Stimulated activated CD8-positive, alpha-beta memory T cell treated with anti-CD3 and anti-CD28 coated beads, Interleukin-12 subunit alpha, Interleukin-12 subunit beta, amount 100 ng/mL, for 24 hours (primary cell): ENCODE data around the gene CCDC159.
A peak's percentile ranks its signal among the peaks of the same experiment; 100 is the strongest.
"Not testable (repeated sequence)": the region's sequence is repeated elsewhere in the genome, so short reads cannot be mapped to it uniquely, and the experiment has no call there.

Experiments used
- DNase-seq: peaks from one replicate; pipeline ENCODE4 v3.0.0-alpha.2; 2020; ENCODE audit errors: extremely low read depth

The CCDC159 gene

GRCh38 chr19:11365557-11366117, 19.3 kb downstream of the CCDC159 start:
- no peak for DNase-seq

- no peak for DNase-seq
Measured at GRCh38 chr19:11367528-11367927, 21.2 kb downstream of the CCDC159 start.

DNA sequence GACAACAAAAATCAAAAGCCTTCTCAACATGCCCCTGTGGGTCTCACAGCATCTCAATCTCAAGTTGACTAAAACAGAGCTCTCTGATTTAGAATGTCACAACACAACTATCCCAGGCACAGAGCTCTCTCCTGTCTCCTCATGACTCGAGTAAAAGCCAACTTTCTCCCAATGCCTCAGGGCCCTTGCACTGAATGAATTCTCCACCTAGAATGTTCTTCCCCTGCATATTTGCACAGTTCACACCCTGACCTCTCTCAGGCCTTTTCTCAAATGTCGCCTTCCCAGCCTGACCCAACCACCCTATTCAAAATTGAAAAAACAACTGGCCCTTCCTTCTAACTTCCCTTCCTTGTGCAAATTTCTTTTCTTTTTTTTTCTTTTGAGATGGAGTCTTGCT, 24.4 kb downstream of the CCDC159 start:
- DNase-seq: no peak

- DNase-seq: no peak
Measured at GRCh38 chr19:11373166-11373884, 27.0 kb downstream of the CCDC159 start.

- no peak for DNase-seq
Measured at GRCh38 chr19:11373885-11374432, 27.6 kb downstream of the CCDC159 start.

DNA sequence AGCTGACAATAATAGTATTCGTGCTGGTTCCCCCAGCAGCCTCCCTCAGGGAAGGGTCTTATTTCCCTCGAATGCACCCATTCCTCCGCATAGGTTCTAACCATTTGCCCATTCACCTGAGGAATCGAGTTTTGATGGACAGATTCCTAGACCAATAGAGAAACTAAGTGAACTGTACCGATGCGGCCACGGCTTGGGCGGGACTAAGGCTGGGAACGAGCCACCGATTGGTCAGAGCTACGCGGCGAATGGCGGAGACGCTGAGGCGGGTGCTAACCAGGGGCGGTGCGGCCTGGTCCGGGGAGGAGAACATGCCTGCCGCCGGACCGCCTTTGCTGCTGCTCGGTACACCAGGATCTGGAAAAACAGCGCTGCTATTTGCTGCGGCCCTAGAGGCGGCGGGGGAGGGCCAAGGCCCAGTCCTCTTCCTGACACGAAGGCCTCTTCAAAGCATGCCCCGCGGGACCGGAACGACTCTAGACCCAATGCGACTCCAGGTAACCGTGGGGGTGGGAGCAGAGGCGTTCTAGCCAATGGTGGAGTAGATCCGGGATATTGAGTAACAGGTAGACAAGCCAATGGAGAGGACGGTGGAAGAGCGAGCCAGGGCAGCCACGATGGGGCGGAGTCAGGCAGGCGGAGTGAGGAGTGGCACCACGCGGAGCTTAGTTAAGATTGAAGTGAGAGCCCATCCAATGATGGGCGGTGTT, 28.3 kb downstream of the CCDC159 start, which contains the start of gene SWSAP1:
SWSAP1 (plus strand) TSS at position 234 of the 710 bp plus-strand sequence; CDS start at position 249, 15 bp downstream.
- peak; percentile 92 for DNase-seq

DNA sequence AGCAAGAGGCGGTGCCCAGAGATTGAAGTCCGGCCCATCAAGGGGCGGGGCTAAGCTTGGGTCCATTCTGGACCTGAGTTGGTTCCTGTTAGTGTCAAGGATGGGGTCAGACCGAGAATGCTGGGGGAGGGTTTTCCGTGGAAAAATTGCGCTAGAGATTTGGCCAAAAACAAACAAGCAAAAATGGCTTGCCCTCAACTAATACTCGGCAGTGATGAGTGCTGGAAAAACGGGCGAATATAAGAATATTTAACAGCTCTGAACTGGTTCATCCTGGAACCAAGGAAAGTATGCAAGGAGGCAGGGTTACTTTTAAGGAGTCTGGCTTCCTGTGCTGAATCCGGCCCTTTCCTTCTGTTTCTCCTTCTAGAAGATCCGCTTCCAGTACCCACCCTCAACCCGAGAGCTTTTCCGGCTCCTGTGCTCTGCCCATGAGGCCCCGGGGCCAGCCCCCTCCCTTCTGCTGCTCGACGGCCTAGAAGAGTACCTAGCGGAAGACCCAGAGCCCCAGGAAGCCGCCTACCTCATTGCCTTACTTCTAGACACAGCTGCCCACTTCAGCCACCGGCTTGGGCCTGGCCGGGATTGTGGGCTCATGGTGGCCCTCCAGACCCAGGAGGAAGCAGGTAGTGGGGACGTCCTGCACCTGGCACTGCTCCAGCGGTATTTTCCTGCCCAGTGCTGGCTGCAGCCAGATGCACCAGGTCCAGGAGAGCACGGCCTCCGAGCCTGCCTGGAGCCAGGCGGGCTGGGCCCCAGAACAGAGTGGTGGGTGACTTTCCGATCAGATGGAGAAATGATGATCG, 29.0 kb downstream of the CCDC159 start:
- no peak for DNase-seq

- no peak for DNase-seq
Measured at GRCh38 chr19:11377237-11377636, 30.9 kb downstream of the CCDC159 start.

DNA sequence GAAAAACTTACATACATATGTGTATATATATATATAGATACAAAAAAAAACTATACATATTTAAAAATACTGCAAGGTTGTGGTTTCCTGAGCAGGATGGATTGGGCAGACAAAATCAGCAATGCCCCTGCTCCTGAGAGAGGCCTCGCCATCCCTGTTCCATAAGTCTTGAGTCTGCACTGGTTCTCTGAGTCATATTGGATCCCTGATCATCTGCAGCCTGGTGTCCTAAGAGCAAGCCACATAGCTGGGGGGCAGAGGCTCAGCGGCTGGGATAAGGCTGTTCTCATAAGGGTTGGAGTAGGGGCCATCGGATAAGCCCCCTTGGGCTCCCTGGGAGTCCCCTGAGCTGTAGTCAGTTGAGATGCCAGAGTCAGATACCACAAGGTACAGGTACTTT, 31.4 kb downstream of the CCDC159 start:
- no peak for DNase-seq

- DNase-seq: no peak
Measured at GRCh38 chr19:11378319-11379189, 32.2 kb downstream of the CCDC159 start.

GRCh38 chr19:11379269-11379845, 33.0 kb downstream of the CCDC159 start:
- not testable (repeated sequence) for DNase-seq

DNA sequence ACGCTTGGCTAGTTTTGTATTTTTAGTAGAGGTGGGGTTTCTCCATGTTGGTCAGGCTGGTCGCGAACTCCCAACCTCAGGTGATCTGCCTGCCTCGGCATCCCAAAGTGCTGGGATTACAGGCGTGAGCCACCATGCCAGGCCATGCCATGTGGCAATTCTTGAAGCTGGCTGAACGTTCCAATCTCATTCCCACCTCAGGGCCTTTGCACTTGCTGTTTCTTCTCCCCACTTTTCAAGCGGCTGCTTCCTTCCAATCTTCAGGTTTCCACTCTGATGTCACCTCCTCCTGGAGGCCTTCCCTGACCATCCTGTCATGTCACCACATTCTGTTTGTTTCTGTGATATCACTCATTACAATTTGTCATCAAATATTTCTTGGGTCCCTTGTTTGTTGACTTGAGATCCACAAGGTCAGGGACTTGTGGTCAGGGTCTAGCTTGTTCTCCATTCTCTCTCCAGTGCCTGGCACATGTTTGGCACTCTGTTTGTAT, 33.6 kb downstream of the CCDC159 start:
- DNase-seq: no peak

DNA sequence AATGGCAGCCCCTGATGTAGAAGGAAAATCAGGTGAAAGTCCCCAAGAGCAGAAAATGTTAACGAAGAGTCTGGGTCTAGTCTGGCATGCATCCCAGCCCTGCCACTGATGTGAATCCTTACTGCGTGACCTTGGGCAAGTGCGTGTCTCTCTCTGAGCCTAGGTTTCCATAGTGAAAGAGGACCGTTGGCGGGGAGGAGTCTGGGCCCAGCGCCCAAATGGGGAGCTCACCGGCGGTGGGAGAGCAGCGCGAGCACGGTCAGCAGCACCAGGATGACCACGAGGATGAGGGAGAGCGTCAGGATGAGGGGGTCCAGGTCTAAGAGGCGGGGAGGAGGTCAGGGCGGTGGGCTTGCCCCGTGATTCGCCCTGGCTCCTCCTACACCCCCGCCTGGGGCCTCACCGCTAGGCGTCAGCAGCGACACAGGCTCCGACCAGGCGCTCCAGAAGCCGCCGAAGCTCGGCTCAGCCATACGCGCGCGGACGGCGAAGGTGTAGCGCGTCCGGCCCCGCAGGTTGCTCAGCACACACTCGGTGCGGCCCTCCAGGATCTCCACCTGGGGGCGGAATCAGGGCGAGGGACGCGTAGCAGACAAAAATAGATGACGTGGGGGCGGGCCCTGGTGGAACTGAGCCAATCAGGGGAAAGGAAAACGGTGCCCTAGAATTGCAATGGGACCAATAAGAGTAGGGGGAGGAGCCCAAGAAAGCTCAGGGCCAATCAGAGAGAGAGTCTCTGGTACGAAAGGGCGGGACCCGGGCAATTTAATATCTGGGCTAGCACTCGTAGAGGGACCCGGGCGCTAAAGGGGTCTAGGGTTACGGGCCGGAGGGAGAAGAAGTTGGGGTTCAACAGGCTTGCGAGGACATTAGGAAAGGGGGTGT, 34.6 kb downstream of the CCDC159 start:
- peak; percentile 82 for DNase-seq

DNA sequence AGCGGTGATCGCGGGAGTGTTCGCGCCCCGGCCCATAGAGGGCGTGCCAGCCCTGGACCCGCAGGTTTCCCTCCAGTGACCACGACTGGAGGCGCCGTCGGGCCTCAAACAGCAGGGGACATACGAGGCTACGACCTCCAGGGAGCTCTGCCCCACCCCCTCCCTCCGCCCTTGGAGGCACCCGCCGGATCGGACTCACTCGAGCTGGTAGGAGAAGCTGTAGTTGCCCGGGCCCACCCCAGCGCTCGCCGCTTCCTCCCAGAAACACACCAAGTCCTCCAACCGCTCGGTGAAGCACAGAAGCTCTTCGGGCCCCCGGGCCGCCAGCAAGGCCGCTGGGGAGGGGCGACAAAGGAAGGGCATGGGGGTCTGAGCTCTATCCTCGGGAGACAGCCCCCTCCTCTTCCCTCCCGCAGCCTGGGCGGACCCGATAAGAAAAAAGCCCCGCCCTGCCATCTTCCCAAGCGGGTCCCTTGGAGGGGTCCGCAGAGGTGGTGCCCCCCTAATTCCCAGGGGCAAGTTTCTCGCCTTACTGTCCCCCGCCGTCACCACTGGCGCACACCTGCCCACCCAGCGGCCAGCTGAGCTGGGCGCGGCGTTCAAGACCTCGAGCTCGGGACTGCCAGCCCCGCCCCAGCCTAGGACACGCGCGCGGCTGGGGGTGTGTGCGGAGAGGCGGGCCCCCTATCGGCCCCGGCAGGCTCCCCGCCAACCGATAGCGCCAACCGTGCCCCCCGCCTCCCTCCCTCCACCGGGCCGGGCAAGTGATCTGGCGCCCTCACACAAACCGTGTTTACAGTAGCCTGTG, 36.8 kb downstream of the CCDC159 start:
- no peak for DNase-seq

DNA sequence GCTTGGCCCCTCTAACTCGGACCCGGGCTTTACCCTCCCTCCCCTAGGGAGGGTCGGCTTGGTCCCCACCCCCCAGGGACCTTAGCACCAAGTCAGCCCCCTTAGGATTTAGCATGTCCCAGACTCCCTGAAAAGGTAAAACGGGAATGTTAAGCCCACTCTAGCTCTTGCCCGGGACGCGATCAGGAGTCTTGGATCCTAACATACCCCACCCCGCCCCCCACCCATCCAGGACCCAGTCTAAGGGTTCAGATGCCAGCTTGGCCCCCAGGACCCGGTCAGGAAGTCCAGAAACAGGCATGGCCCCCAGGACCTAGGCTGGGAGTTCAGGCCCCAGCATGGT, 37.4 kb downstream of the CCDC159 start:
- no peak for DNase-seq

DNA sequence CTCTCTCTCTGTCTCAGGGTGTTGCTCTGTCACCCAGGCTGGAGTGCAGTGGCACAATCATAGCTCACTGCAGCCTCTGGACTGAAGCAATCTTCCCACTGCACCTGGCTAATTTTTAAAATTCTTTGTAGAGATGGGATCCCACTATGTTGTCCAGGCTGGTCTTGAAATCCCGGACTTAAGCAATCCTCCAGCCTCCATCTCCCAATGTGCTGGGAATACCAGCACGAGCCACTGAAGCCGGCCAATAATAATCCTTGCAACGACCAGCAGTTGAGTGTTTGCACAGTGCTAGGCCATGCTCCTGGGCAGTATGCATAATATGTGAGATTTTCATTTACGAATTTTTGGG, 38.4 kb downstream of the CCDC159 start:
- no peak for DNase-seq

GRCh38 chr19:11387162-11388034, 41.1 kb downstream of the CCDC159 start:
- DNase-seq: no peak

- DNase-seq: no peak
Measured at GRCh38 chr19:11390359-11390758, 44.0 kb downstream of the CCDC159 start.
